ENCODE measurements around the gene DYRK1A. TPM values are rescaled to one million over a fixed set of nuclear protein-coding genes. Genes with fewer than 3 reads are reported as not detected.

DYRK1A gene
- polyA plus RNA-seq, 1 donor from 2014 or later = 94.8 TPM

DNA sequence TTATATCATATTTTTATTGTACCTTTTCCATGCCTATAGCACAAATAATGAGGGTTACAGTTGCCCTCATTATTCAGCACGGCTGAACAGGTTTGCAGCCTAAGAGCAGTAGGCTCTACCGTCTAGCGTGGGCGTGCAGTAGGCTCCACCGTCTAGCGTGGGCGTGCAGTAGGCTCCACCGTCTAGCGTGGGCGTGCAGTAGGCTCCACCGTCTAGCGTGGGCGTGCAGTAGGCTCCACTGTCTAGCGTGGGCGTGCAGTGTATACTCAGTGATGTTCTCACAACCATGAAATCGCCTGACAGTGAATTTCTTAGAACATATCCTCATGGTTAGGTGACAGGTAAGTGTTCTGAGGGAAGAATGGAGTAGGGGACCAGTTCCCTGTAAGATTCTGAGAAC is 84.9 kb downstream of the DYRK1A start:
- Histone ChIP-seq H3K27ac (ENCODE audit: low read length) (no peak overlapping the region), H3K9me2 (ENCODE audit: insufficient read depth, low read length) (no peaks in the 10 kb centered on the region), H3K27me3 (ENCODE audit: insufficient read depth, low read depth, low read length) (no peaks in the 10 kb centered on the region), H4K20me1 (ENCODE audit: insufficient read depth) (no peaks in the 10 kb centered on the region), H3K9ac (ENCODE audit: low read length) (no peak overlapping the region), H3K36me3 (ENCODE audit: insufficient read depth, low read length) (peaks cover 7% of the 10 kb centered on the region), H3K4me2 (ENCODE audit: low read length) (no peak overlapping the region), H3K4me3 (ENCODE audit: low read length) (no peak overlapping the region), H3K79me2 (replicated peaks; ENCODE audit: insufficient read depth, low read length) (peaks cover 70% of the 10 kb centered on the region), H3K9me3 (ENCODE audit: low read length) (no peaks in the 10 kb centered on the region), H3F3A (ENCODE audit: insufficient read depth, low read length, poor library complexity, severe bottlenecking) (no peaks in the 10 kb centered on the region), H2AFZ (ENCODE audit: low read depth, low read length) (no peak overlapping the region)
- no peak for TF ChIP-seq MXI1 (conservative IDR thresholded peaks at IDR 0.05; ENCODE audit: poor library complexity, severe bottlenecking)
- TF ChIP-seq, protein P1, sequence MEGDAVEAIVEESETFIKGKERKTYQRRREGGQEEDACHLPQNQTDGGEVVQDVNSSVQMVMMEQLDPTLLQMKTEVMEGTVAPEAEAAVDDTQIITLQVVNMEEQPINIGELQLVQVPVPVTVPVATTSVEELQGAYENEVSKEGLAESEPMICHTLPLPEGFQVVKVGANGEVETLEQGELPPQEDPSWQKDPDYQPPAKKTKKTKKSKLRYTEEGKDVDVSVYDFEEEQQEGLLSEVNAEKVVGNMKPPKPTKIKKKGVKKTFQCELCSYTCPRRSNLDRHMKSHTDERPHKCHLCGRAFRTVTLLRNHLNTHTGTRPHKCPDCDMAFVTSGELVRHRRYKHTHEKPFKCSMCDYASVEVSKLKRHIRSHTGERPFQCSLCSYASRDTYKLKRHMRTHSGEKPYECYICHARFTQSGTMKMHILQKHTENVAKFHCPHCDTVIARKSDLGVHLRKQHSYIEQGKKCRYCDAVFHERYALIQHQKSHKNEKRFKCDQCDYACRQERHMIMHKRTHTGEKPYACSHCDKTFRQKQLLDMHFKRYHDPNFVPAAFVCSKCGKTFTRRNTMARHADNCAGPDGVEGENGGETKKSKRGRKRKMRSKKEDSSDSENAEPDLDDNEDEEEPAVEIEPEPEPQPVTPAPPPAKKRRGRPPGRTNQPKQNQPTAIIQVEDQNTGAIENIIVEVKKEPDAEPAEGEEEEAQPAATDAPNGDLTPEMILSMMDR (IDR thresholded peaks at IDR 0.05; ENCODE audit: poor library complexity, severe bottlenecking) = no peak
- TF ChIP-seq EP300 (conservative IDR thresholded peaks at IDR 0.05; ENCODE audit: poor library complexity, severe bottlenecking) = no peak
- TF ChIP-seq RAD21 (conservative IDR thresholded peaks at IDR 0.05) = no peak
- TF ChIP-seq EZH2 (IDR thresholded peaks at IDR 0.05; ENCODE audit: borderline replicate concordance, insufficient read depth, low read length, poor library complexity, severe bottlenecking) = no peak
- no peak for TF ChIP-seq POLR2AphosphoS5 (IDR thresholded peaks at IDR 0.05)
- TF ChIP-seq, protein P2, sequence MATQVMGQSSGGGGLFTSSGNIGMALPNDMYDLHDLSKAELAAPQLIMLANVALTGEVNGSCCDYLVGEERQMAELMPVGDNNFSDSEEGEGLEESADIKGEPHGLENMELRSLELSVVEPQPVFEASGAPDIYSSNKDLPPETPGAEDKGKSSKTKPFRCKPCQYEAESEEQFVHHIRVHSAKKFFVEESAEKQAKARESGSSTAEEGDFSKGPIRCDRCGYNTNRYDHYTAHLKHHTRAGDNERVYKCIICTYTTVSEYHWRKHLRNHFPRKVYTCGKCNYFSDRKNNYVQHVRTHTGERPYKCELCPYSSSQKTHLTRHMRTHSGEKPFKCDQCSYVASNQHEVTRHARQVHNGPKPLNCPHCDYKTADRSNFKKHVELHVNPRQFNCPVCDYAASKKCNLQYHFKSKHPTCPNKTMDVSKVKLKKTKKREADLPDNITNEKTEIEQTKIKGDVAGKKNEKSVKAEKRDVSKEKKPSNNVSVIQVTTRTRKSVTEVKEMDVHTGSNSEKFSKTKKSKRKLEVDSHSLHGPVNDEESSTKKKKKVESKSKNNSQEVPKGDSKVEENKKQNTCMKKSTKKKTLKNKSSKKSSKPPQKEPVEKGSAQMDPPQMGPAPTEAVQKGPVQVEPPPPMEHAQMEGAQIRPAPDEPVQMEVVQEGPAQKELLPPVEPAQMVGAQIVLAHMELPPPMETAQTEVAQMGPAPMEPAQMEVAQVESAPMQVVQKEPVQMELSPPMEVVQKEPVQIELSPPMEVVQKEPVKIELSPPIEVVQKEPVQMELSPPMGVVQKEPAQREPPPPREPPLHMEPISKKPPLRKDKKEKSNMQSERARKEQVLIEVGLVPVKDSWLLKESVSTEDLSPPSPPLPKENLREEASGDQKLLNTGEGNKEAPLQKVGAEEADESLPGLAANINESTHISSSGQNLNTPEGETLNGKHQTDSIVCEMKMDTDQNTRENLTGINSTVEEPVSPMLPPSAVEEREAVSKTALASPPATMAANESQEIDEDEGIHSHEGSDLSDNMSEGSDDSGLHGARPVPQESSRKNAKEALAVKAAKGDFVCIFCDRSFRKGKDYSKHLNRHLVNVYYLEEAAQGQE (IDR thresholded peaks at IDR 0.05; ENCODE audit: borderline replicate concordance) = no peak

DNA sequence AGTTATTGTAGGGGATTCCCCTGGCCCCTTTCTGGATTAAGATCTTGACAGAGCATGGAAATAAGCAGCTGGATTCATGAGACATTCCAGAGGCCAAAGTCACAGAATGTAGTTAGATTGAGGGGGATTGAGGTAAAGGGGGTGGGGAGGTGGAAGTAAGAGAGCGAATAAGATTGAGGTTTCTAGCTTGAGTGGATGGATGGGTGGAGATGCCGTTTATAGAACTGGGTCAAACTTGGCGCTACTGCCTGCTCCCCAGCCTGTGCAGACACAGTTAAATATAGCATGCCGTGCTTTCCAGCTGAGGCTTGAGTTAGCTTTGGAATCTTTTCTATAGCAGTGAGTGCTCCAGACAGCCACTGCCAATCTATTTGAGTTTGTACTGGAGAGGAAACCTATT is 85.7 kb downstream of the DYRK1A start:
- Histone ChIP-seq H3K4me3 (ENCODE audit: low read length) (no peak overlapping the region), H3K36me3 (ENCODE audit: insufficient read depth, low read length) (peaks cover 7% of the 10 kb centered on the region), H3K9ac (ENCODE audit: low read length) (no peak overlapping the region), H3K4me2 (ENCODE audit: low read length) (no peak overlapping the region), H3K27ac (ENCODE audit: low read length) (no peak overlapping the region), H2AFZ (ENCODE audit: low read depth, low read length) (no peak overlapping the region), H3K9me3 (ENCODE audit: low read length) (no peaks in the 10 kb centered on the region), H3F3A (ENCODE audit: insufficient read depth, low read length, poor library complexity, severe bottlenecking) (no peaks in the 10 kb centered on the region), H3K27me3 (ENCODE audit: insufficient read depth, low read depth, low read length) (no peaks in the 10 kb centered on the region), H3K79me2 (replicated peaks; ENCODE audit: insufficient read depth, low read length) (peaks cover 74% of the 10 kb centered on the region), H3K9me2 (ENCODE audit: insufficient read depth, low read length) (no peaks in the 10 kb centered on the region), H4K20me1 (ENCODE audit: insufficient read depth) (no peaks in the 10 kb centered on the region)
- TF ChIP-seq EP300 (conservative IDR thresholded peaks at IDR 0.05; ENCODE audit: poor library complexity, severe bottlenecking) = no peak
- TF ChIP-seq SMC3 (conservative IDR thresholded peaks at IDR 0.05; ENCODE audit: poor library complexity) = no peak
- no peak for TF ChIP-seq RAD21 (conservative IDR thresholded peaks at IDR 0.05)
- no peak for TF ChIP-seq TAF1 (IDR thresholded peaks at IDR 0.05; ENCODE audit: low read depth)
- no peak for TF ChIP-seq EZH2 (IDR thresholded peaks at IDR 0.05; ENCODE audit: borderline replicate concordance, insufficient read depth, low read length, poor library complexity, severe bottlenecking)
